SK-N-SH treated with all-trans-retinoic acid at 6 μM for 48 hours (cell line): ENCODE data around the gene ACOX3.

Experiments
- ATAC-seq: fragments of 200-7000 bp; cut with Tn5 transposase; 3 replicates; pipeline ENCODE4 v1.9.1; 2020; ENCODE audit warnings: mild to moderate bottlenecking, moderate library complexity
- ARNTL ChIP-seq: fragments of 450-650 bp; formaldehyde crosslinking; IDR thresholded peaks from 2 replicates; pipeline ENCODE4 v1.5.0; 2020; ENCODE audit warnings: low read depth, mild to moderate bottlenecking, moderate library complexity, borderline replicate concordance
- BACH2 ChIP-seq: fragments of 250-450 bp; sonication (Bioruptor Pico); IDR thresholded peaks from 2 replicates; pipeline ENCODE4 v1.9.0; 2021; ENCODE audit warnings: mild to moderate bottlenecking, borderline replicate concordance
- CSDC2 ChIP-seq: fragments of 250-450 bp; sonication (Bioruptor Pico); IDR thresholded peaks from 2 replicates; pipeline ENCODE4 v1.5.0; 2020; ENCODE audit warnings: mild to moderate bottlenecking, moderate library complexity
- GLIS3 ChIP-seq: fragments of 250-450 bp; sonication (Bioruptor Pico); IDR thresholded peaks from 2 replicates; pipeline ENCODE4 v1.5.0; 2020; ENCODE audit warnings: mild to moderate bottlenecking, moderate library complexity
- PPARA ChIP-seq: fragments of 250-450 bp; sonication (Bioruptor Pico); IDR thresholded peaks from 2 replicates; pipeline ENCODE4 v1.5.0; 2020; ENCODE audit warnings: mild to moderate bottlenecking, borderline replicate concordance
- RARB ChIP-seq: fragments of 250-450 bp; sonication (Bioruptor Pico); IDR thresholded peaks from 2 replicates; pipeline ENCODE4 v1.8.0; 2021; ENCODE audit warnings: mild to moderate bottlenecking, moderate library complexity
- SNAI2 ChIP-seq: fragments of 250-450 bp; sonication (Bioruptor Pico); IDR thresholded peaks from 2 replicates; pipeline ENCODE4 v1.5.0; 2020; ENCODE audit warnings: mild to moderate bottlenecking, moderate library complexity
- TCF4 ChIP-seq: fragments of 250-450 bp; sonication (Bioruptor Pico); IDR thresholded peaks from 2 replicates; pipeline ENCODE4 v1.8.0; 2021; ENCODE audit warnings: mild to moderate bottlenecking, moderate library complexity, borderline replicate concordance
- TOX ChIP-seq: fragments of 250-450 bp; sonication (Bioruptor Pico); IDR thresholded peaks from 2 replicates; pipeline ENCODE4 v1.8.0; 2021; ENCODE audit warnings: mild to moderate bottlenecking, moderate library complexity, borderline replicate concordance
- ZC3H10 ChIP-seq: fragments of 250-450 bp; sonication (Bioruptor Pico); IDR thresholded peaks from 2 replicates; pipeline ENCODE4 v1.5.1; 2021; ENCODE audit warnings: mild to moderate bottlenecking, moderate library complexity
- ZFP3 ChIP-seq: fragments of 250-450 bp; sonication (Bioruptor Pico); IDR thresholded peaks from 2 replicates; pipeline ENCODE4 v1.5.0; 2020; ENCODE audit warnings: mild to moderate bottlenecking, moderate library complexity
- ZFP30 ChIP-seq: fragments of 450-650 bp; formaldehyde crosslinking; IDR thresholded peaks from 2 replicates; pipeline ENCODE4 v1.5.0; 2022; ENCODE audit warnings: mild to moderate bottlenecking, moderate library complexity
- ZNF565 ChIP-seq: fragments of 450-650 bp; formaldehyde crosslinking; conservative IDR thresholded peaks from 2 replicates; pipeline ENCODE4 v1.5.0; 2020; ENCODE audit warnings: low read depth, mild to moderate bottlenecking, moderate library complexity
- ZNF70 ChIP-seq: fragments of 450-650 bp; formaldehyde crosslinking; IDR thresholded peaks from 2 replicates; pipeline ENCODE4 v1.5.0; 2020; ENCODE audit warnings: mild to moderate bottlenecking, moderate library complexity
- ZNF8 ChIP-seq: fragments of 450-650 bp; formaldehyde crosslinking; IDR thresholded peaks from 2 replicates; pipeline ENCODE4 v1.5.0; 2020; ENCODE audit warnings: mild to moderate bottlenecking, moderate library complexity
- TF ChIP-seq, protein P1 (sequence below): fragments of 250-450 bp; sonication (Bioruptor Pico); IDR thresholded peaks from 2 replicates; pipeline ENCODE4 v1.5.1; 2021; ENCODE audit warnings: mild to moderate bottlenecking, moderate library complexity
- TF ChIP-seq, protein P2 (sequence below): fragments of 250-450 bp; sonication (Bioruptor Pico); IDR thresholded peaks from 2 replicates; pipeline ENCODE4 v1.5.0; 2020; ENCODE audit warnings: mild to moderate bottlenecking, moderate library complexity
- TF ChIP-seq, protein P3 (sequence below): fragments of 250-450 bp; sonication (Bioruptor Pico); IDR thresholded peaks from 2 replicates; pipeline ENCODE4 v1.8.0; 2020; ENCODE audit warnings: mild to moderate bottlenecking, moderate library complexity, borderline replicate concordance
- TF ChIP-seq, protein P4 (sequence below): fragments of 250-450 bp; sonication (Bioruptor Pico); IDR thresholded peaks from 2 replicates; pipeline ENCODE4 v1.8.0; 2021; ENCODE audit warnings: low read depth, mild to moderate bottlenecking, moderate library complexity, borderline replicate concordance

ACOX3 gene

DNA sequence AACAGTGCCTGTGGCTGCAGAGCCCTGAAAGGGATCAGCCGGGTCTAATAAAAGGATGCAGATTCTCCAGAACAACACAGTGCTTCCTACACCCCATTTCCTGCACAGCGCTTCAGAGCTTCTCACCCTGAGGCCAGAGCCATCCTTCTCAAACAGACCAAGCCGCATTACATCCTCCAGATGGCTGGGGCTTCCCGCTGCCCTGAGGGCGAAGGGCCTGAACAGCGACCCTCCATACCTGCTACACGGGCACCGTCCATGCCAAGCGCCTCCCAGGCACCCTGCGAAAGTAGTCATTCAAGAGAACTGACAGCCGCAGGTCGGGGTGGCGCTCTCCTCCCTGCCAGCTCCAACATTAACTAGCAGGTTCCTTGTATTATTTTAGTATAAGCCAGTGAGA is 36.5 kb downstream of the ACOX3 start:
- no peak; the same call in 2 of the 3 replicates for ATAC-seq
- TF ChIP-seq ZFP30 (CRISPR knock-in tag) (no peak), ZNF70 (CRISPR knock-in tag) (no peak), GLIS3 (no peak), ZC3H10 (CRISPR knock-in tag) (no peak), BACH2 (CRISPR knock-in tag) (no peak), ARNTL (CRISPR knock-in tag) (no peak), TOX (no peak), ZNF565 (no peak), ZNF8 (CRISPR knock-in tag) (no peak), ZFP3 (CRISPR knock-in tag) (no peak), SNAI2 (no peak)
- TF ChIP-seq, protein P1, sequence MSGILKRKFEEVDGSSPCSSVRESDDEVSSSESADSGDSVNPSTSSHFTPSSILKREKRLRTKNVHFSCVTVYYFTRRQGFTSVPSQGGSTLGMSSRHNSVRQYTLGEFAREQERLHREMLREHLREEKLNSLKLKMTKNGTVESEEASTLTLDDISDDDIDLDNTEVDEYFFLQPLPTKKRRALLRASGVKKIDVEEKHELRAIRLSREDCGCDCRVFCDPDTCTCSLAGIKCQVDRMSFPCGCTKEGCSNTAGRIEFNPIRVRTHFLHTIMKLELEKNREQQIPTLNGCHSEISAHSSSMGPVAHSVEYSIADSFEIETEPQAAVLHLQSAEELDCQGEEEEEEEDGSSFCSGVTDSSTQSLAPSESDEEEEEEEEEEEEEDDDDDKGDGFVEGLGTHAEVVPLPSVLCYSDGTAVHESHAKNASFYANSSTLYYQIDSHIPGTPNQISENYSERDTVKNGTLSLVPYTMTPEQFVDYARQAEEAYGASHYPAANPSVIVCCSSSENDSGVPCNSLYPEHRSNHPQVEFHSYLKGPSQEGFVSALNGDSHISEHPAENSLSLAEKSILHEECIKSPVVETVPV (CRISPR knock-in tag): no peak
- TF ChIP-seq, protein P2, sequence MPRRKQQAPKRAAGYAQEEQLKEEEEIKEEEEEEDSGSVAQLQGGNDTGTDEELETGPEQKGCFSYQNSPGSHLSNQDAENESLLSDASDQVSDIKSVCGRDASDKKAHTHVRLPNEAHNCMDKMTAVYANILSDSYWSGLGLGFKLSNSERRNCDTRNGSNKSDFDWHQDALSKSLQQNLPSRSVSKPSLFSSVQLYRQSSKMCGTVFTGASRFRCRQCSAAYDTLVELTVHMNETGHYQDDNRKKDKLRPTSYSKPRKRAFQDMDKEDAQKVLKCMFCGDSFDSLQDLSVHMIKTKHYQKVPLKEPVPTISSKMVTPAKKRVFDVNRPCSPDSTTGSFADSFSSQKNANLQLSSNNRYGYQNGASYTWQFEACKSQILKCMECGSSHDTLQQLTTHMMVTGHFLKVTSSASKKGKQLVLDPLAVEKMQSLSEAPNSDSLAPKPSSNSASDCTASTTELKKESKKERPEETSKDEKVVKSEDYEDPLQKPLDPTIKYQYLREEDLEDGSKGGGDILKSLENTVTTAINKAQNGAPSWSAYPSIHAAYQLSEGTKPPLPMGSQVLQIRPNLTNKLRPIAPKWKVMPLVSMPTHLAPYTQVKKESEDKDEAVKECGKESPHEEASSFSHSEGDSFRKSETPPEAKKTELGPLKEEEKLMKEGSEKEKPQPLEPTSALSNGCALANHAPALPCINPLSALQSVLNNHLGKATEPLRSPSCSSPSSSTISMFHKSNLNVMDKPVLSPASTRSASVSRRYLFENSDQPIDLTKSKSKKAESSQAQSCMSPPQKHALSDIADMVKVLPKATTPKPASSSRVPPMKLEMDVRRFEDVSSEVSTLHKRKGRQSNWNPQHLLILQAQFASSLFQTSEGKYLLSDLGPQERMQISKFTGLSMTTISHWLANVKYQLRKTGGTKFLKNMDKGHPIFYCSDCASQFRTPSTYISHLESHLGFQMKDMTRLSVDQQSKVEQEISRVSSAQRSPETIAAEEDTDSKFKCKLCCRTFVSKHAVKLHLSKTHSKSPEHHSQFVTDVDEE: no peak
- TF ChIP-seq, protein P3, sequence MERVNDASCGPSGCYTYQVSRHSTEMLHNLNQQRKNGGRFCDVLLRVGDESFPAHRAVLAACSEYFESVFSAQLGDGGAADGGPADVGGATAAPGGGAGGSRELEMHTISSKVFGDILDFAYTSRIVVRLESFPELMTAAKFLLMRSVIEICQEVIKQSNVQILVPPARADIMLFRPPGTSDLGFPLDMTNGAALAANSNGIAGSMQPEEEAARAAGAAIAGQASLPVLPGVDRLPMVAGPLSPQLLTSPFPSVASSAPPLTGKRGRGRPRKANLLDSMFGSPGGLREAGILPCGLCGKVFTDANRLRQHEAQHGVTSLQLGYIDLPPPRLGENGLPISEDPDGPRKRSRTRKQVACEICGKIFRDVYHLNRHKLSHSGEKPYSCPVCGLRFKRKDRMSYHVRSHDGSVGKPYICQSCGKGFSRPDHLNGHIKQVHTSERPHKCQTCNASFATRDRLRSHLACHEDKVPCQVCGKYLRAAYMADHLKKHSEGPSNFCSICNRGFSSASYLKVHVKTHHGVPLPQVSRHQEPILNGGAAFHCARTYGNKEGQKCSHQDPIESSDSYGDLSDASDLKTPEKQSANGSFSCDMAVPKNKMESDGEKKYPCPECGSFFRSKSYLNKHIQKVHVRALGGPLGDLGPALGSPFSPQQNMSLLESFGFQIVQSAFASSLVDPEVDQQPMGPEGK (CRISPR knock-in tag): no peak
- TF ChIP-seq, protein P4, sequence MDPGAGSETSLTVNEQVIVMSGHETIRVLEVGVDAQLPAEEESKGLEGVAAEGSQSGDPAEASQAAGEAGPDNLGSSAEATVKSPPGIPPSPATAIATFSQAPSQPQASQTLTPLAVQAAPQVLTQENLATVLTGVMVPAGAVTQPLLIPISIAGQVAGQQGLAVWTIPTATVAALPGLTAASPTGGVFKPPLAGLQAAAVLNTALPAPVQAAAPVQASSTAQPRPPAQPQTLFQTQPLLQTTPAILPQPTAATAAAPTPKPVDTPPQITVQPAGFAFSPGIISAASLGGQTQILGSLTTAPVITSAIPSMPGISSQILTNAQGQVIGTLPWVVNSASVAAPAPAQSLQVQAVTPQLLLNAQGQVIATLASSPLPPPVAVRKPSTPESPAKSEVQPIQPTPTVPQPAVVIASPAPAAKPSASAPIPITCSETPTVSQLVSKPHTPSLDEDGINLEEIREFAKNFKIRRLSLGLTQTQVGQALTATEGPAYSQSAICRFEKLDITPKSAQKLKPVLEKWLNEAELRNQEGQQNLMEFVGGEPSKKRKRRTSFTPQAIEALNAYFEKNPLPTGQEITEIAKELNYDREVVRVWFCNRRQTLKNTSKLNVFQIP (CRISPR knock-in tag): no peak

DNA sequence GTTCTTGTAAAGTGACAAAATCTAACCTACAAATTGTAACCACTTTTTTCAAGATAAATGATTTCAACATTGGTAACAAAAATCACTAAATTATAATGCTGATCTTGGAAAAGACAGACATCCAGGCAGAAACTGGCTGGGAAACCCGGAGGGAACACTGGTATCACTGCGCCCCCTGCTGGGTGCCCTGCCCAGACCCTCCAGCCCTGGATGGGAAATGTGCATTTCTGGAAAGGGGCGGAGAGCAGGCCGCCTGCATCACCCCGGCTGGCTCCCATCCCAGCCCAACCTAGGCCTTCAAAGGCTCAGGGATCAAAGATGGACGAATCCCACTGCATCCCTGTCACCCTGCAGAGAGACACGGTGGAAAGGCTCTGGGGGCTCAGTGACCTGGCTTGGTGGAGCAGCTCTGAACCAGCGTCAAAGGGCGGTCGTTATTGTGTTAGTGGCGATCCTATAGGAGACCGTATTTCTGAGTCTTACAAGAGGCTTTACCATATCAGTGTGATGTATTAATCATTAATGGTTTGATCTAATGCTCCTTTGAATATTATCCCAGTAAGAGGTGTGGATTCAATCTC is 37.3 kb downstream of the ACOX3 start:
- ATAC-seq: peak; percentile 97
- TF ChIP-seq, protein P2: no peak
- TF ChIP-seq TCF4 (CRISPR knock-in tag) (no peak), CSDC2 (CRISPR knock-in tag) (no peak), ZFP3 (CRISPR knock-in tag) (no peak), PPARA (CRISPR knock-in tag) (no peak), RARB (CRISPR knock-in tag) (no peak)
- TF ChIP-seq, protein P1 (CRISPR knock-in tag): no peak
- TF ChIP-seq, all 23 proteins: peak for 0
